KMS-11 (cell line): ENCODE results near the gene LNPK.
"Not testable (repeated sequence)": the region's sequence is repeated elsewhere in the genome, so short reads cannot be mapped to it uniquely, and the experiment has no call there.

Source experiments
- H2AFZ ChIP-seq: fragments of 200-600 bp; sonication (generic); 2 replicates; pipeline ENCODE4 v1.6.1; 2016; ENCODE audit warnings: antibody characterized with exemption, mixed run types, low read depth
- H3K27ac ChIP-seq: fragments of 200-600 bp; sonication (generic); 2 replicates; pipeline ENCODE4 v1.6.1; 2016; ENCODE audit warnings: mild to moderate bottlenecking, mixed run types
- H3K27me3 ChIP-seq: fragments of 200-600 bp; sonication (generic); 2 replicates; pipeline ENCODE4 v1.6.1; 2017; ENCODE audit warnings: mild to moderate bottlenecking, low read depth, mixed run types, moderate library complexity; ENCODE audit not compliant: insufficient read depth
- H3K36me3 ChIP-seq: fragments of 200-600 bp; sonication (generic); 2 replicates; pipeline ENCODE4 v1.6.1; 2017; ENCODE audit warnings: mild to moderate bottlenecking, mixed run types; ENCODE audit not compliant: insufficient read depth
- H3K4me1 ChIP-seq: fragments of 200-600 bp; sonication (generic); 2 replicates; pipeline ENCODE4 v1.6.1; 2016; ENCODE audit warnings: mild to moderate bottlenecking, low read depth, mixed run types; ENCODE audit not compliant: poor library complexity, severe bottlenecking
- H3K4me2 ChIP-seq: fragments of 200-600 bp; sonication (generic); 2 replicates; pipeline ENCODE4 v1.7.0; 2016; ENCODE audit warnings: mild to moderate bottlenecking, mixed run types
- H3K4me3 ChIP-seq: fragments of 200-600 bp; sonication (generic); IDR thresholded peaks from 2 replicates; pipeline ENCODE4 v1.6.1; 2017; ENCODE audit warnings: low read depth, low read length, mixed read lengths; ENCODE audit not compliant: insufficient read depth
- H3K79me2 ChIP-seq: fragments of 200-600 bp; sonication (generic); 2 replicates; pipeline ENCODE4 v1.6.1; 2016; ENCODE audit warnings: low read depth, mixed run types; ENCODE audit not compliant: insufficient read depth
- H3K9ac ChIP-seq: fragments of 200-600 bp; sonication (generic); 2 replicates; pipeline ENCODE4 v1.6.1; 2016; ENCODE audit warnings: mild to moderate bottlenecking, mixed run types
- H4K20me1 ChIP-seq: fragments of 200-600 bp; sonication (generic); 2 replicates; pipeline ENCODE4 v1.6.1; 2016; ENCODE audit warnings: mild to moderate bottlenecking, mixed run types; ENCODE audit not compliant: insufficient read depth
- CTCF ChIP-seq: fragments of 200-600 bp; sonication (generic); conservative IDR thresholded peaks from 2 replicates; pipeline ENCODE4 v1.6.1; 2017; ENCODE audit warnings: low read depth, mild to moderate bottlenecking, antibody characterized with exemption, low read length, moderate library complexity, mixed read lengths

Gene LNPK

DNA sequence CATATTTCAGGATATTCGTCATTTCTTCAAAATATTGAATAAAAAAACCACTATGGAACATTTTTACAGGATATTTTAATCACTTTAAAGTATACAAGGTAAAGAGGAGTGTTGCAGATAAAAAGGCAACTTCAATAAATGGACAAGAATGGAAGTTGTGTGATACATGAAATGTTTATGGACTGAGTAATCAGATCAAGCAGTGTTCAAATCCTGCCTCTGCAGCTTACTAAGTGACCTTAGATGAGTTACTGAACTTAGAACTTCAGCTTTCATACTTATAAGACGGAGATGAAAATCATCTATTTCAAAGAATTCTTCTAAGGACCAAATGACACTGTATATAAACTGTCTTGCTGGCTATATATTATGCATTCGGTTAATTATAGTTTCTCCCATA is 87.2 kb downstream of the LNPK start:
- Histone ChIP-seq H3K36me3 (no peaks in the 10 kb centered on the region), H3K79me2 (no peaks in the 10 kb centered on the region), H3K4me2 (no peak overlapping the region), H3K27ac (no peak overlapping the region), H3K9ac (no peak overlapping the region), H2AFZ (no peak overlapping the region), H3K27me3 (no peaks in the 10 kb centered on the region), H4K20me1 (no peaks in the 10 kb centered on the region), H3K4me3 (no peak overlapping the region), H3K4me1 (no peaks in the 10 kb centered on the region)
- no peak for TF ChIP-seq CTCF

DNA sequence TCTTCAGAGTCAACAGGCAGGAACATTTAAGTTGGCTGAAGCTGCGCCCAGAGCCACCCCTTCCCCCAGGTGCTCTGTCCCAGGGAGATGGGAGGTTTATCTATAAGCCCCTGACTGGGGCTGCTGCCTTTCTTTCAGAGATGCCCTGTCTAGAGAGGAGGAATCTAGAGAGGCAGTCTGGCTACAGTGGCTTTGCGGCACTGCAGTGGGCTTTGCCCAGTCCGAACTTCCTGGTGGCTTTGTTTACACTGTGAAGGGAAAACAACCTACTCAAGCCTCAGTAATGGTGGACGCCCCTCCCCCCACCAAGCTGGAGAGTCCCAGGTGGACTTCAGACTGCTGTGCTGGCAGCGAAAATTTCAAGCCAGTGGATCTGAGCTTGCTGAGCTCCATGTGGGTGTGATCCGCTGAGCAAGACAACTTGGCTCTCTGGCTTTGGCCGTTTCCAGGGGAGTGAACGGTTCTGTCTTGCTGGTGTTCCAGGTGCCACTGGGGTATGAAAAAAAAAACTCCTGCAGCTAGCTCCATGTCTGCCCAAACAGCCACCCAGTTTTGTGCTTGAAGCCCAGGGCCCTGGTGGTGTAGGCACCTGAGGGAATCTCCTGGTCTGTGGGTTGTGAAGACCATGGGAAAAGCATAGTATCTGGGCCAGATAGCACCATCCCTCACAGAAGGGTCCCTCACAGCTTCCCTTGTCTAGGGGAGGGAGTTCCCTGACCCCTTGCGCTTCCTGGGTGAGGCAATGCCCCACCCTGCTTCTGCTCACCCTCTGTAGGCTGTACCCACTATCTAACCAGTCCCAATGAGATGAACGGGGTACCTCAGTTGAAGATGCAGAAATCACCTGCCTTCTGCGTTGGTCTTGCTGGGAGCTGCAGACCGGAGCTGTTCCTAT is 88.0 kb downstream of the LNPK start:
- not testable (repeated sequence) for H3K4me3 ChIP-seq, H3K79me2 ChIP-seq, H3K27me3 ChIP-seq, H4K20me1 ChIP-seq, H3K4me2 ChIP-seq, H3K27ac ChIP-seq, H3K4me1 ChIP-seq, H3K9ac ChIP-seq, H2AFZ ChIP-seq, H3K36me3 ChIP-seq

DNA sequence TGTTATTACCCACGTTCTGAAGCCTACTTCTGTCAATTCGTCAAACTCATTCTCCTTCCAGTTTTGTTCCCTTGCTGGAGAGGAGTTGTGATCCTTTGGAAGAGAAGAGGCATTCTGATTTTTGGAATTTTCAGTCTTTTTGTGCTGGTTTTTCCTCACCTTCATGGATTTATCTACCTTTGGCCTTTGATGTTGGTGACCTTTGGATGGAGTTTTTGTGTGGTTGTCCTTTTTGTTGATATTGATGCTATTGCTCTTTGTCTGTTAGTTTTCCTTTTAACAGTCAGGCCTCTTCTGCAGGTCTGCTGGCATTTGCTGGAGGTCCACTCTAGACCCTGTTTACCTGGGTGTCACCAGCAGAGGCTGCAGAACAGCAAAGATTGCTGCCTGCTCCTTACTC is 88.8 kb downstream of the LNPK start:
- not testable (repeated sequence) for H2AFZ ChIP-seq, H3K9ac ChIP-seq, H3K4me3 ChIP-seq, H3K36me3 ChIP-seq, H3K27ac ChIP-seq, H3K4me1 ChIP-seq, H3K79me2 ChIP-seq, H4K20me1 ChIP-seq, H3K27me3 ChIP-seq, H3K4me2 ChIP-seq

GRCh38 chr2:175904035-175904434 is 98.0 kb downstream of the LNPK start:
- Histone ChIP-seq H3K9ac (no peak overlapping the region), H2AFZ (no peak overlapping the region), H3K4me3 (no peak overlapping the region), H4K20me1 (no peaks in the 10 kb centered on the region), H3K27ac (no peak overlapping the region), H3K27me3 (no peaks in the 10 kb centered on the region), H3K36me3 (no peaks in the 10 kb centered on the region), H3K4me2 (no peak overlapping the region), H3K4me1 (no peaks in the 10 kb centered on the region), H3K79me2 (no peaks in the 10 kb centered on the region)
- TF ChIP-seq CTCF, result no peak

- TF ChIP-seq CTCF, result no peak
- H3K27me3 ChIP-seq, result no peaks in the 10 kb centered on the region
- H2AFZ ChIP-seq, result no peak overlapping the region
- no peak overlapping the region for H3K9ac ChIP-seq
- H3K4me1 ChIP-seq, result no peaks in the 10 kb centered on the region
- no peak overlapping the region for H3K27ac ChIP-seq
- no peaks in the 10 kb centered on the region for H4K20me1 ChIP-seq
- no peaks in the 10 kb centered on the region for H3K79me2 ChIP-seq
- no peak overlapping the region for H3K4me2 ChIP-seq
- H3K4me3 ChIP-seq, result no peak overlapping the region
- no peaks in the 10 kb centered on the region for H3K36me3 ChIP-seq
Measured at GRCh38 chr2:175903384-175903936, 98.6 kb downstream of the LNPK start.

GRCh38 chr2:175895957-175896356 is 106.1 kb downstream of the LNPK start:
- not testable (repeated sequence) for H3K4me3 ChIP-seq, H3K4me1 ChIP-seq, H3K79me2 ChIP-seq, H3K9ac ChIP-seq, H2AFZ ChIP-seq, H3K27me3 ChIP-seq, H3K4me2 ChIP-seq, H3K27ac ChIP-seq, H4K20me1 ChIP-seq, H3K36me3 ChIP-seq
